GM10248 (cell line): ENCODE data around the gene MYO16.

Source experiments
- CTCF ChIA-PET: fragments of 300-600 bp; sonication (Branson Sonifier 250); formaldehyde crosslinking; extraction: SDS; loops from one replicate; lab custom pipeline; 2021; ENCODE audit warnings: antibody characterized with exemption; lab: Yijun Ruan, JAX
- POLR2A ChIA-PET: fragments of 350-650 bp; sonication (Branson Sonifier 250); formaldehyde crosslinking; extraction: SDS; loops from one replicate; lab custom pipeline; 2020; ENCODE audit warnings: antibody characterized with exemption; lab: Yijun Ruan, JAX
- DNase-seq: peaks from one replicate; pipeline ENCODE4 v3.0.0; 2012; ENCODE audit errors: extremely low spot score
- TF ChIP-seq, protein P1 (sequence below): IDR thresholded peaks from 2 replicates; pipeline ENCODE4 v1.5.1; 2012; ENCODE audit warnings: mild to moderate bottlenecking, low read depth; ENCODE audit errors: extremely low read depth, missing control alignments, control extremely low read depth

Gene MYO16

DNA sequence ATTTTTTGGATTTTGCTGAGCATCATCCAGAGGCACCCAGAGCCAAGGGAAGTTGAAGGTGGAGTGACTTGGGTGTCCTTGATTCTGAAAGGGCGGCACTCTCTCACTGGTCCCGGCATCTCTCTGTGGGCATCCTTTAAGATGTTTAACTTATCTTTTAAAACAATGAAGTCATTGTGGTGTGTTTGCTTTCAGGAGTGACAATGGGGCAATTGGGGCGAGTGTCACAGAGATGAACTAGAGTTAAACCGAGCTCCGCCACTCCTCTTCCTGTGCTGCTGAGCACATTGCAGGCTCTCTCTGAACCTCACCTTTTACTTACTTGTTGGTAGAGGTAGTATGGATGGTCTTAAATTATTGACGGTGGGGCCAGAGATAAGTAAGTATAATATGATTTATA is 295.7 kb downstream of the MYO16 start:
- no peak for DNase-seq
- CTCF ChIA-PET: no interaction called here
- POLR2A ChIA-PET: no interaction called here
- TF ChIP-seq, protein P1, sequence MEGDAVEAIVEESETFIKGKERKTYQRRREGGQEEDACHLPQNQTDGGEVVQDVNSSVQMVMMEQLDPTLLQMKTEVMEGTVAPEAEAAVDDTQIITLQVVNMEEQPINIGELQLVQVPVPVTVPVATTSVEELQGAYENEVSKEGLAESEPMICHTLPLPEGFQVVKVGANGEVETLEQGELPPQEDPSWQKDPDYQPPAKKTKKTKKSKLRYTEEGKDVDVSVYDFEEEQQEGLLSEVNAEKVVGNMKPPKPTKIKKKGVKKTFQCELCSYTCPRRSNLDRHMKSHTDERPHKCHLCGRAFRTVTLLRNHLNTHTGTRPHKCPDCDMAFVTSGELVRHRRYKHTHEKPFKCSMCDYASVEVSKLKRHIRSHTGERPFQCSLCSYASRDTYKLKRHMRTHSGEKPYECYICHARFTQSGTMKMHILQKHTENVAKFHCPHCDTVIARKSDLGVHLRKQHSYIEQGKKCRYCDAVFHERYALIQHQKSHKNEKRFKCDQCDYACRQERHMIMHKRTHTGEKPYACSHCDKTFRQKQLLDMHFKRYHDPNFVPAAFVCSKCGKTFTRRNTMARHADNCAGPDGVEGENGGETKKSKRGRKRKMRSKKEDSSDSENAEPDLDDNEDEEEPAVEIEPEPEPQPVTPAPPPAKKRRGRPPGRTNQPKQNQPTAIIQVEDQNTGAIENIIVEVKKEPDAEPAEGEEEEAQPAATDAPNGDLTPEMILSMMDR: no peak

GRCh38 chr13:108926862-108927261 is 297.5 kb downstream of the MYO16 start:
- CTCF ChIA-PET: no interaction called here
- no peak for DNase-seq
- POLR2A ChIA-PET: no interaction called here

GRCh38 chr13:108927615-108928014 is 298.2 kb downstream of the MYO16 start:
- CTCF ChIA-PET: no interaction called here

More at GRCh38 chr13:108926862-108927261, 297.5 kb downstream of the MYO16 start:
- TF ChIP-seq, protein P1: no peak

GRCh38 chr13:108929532-108930206 is 300.3 kb downstream of the MYO16 start:
- ChIA-PET CTCF (interaction anchor here (1.6 to 1.7 kb wide), 2 partner anchors 16 to 22 kb away, joined by 4 read pairs; no protein-coding TSS in a partner anchor), POLR2A (no interaction called here)
- DNase-seq: no peak
- TF ChIP-seq, protein P1: no peak

More at GRCh38 chr13:108927615-108928014, 298.2 kb downstream of the MYO16 start:
- TF ChIP-seq, protein P1: no peak
- no peak for DNase-seq
- POLR2A ChIA-PET: no interaction called here

GRCh38 chr13:108932196-108932595 is 302.8 kb downstream of the MYO16 start:
- CTCF ChIA-PET: interaction anchor here (1.3 to 1.4 kb wide), 2 partner anchors 16 to 19 kb away, joined by 3 to 4 read pairs; no protein-coding TSS in a partner anchor

GRCh38 chr13:108933061-108933460 is 303.6 kb downstream of the MYO16 start:
- TF ChIP-seq, protein P1: no peak
- DNase-seq: no peak
- POLR2A ChIA-PET: no interaction called here
- CTCF ChIA-PET: interaction anchor here (1.2 to 1.4 kb wide), 3 partner anchors 17 to 40 kb away, joined by 3 to 4 read pairs (median 3); no protein-coding TSS in a partner anchor

More at GRCh38 chr13:108932196-108932595, 302.8 kb downstream of the MYO16 start:
- TF ChIP-seq, protein P1: no peak
- POLR2A ChIA-PET: no interaction called here
- no peak for DNase-seq
